ENCODE measurements around the gene DGKD.

The DGKD gene

GRCh38 chr2:233481368-233482142 is 127.3 kb downstream of the DGKD start:
- DNase-seq, result no peak

DNA sequence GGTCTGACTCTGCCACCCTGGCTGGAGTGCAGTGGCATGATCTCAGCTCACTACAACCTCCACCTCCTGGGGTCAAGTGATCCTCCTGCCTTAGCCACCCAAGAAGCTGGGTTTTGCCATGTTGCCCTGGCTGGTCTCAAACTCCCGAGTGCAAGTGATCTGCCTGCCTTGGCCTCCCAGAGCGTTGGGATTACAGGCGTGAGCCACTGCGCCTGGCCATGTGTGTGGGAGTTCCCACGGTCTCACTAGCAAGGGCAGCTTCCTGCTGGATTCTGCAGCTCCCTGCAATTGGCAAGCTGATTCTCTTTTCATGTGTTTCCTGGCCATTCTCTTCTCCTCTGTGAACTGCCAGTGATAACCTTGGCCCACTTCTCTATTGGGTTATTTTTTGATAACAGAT is 128.3 kb downstream of the DGKD start:
- DNase-seq, result no peak

GRCh38 chr2:233485726-233486125 is 131.4 kb downstream of the DGKD start:
- DNase-seq, result no peak

DNA sequence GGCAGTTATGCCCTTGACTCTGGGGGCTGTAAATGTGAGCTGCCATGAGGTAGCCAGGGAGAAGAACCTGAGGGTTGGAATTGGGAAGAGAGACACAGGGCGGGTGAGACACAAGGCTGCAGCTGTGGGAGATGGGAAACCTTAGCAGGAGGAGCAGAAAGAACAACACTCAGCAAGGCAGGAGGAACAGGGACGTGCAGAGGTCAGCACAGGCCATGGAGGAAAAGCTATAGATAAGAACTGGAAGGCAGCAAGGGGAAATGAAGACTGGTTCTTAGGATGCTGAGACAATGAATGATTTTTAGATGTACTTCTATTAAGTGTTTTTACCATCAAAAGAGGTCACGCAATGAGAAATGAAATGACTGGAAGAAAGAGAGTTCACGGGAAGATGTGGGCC is 132.1 kb downstream of the DGKD start:
- DNase-seq, result no peak

- DNase-seq, result no peak
Observed at GRCh38 chr2:233486778-233487552, 132.7 kb downstream of the DGKD start.

- DNase-seq, result no peak
Observed at GRCh38 chr2:233487748-233488345, 133.6 kb downstream of the DGKD start.

DNA sequence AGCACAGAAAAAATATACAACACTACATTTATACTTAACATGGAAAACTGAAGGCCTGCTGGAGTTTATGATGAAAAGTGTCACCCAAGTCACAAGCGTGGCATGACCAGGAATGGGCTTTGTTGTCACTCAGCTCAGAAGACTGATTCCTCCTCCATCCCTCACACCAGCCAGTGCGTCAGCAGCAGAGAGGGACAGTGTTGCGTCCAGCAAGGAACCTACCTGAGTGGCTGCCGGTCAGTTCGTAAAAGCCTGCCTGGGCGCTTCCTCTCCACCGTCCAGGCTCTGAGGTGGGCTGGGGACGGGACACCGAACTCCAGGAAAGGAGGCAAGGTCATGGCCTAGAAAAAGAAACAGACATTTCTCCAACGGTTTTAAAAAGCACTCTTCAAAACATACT is 134.8 kb downstream of the DGKD start:
- DNase-seq, result no peak

DNA sequence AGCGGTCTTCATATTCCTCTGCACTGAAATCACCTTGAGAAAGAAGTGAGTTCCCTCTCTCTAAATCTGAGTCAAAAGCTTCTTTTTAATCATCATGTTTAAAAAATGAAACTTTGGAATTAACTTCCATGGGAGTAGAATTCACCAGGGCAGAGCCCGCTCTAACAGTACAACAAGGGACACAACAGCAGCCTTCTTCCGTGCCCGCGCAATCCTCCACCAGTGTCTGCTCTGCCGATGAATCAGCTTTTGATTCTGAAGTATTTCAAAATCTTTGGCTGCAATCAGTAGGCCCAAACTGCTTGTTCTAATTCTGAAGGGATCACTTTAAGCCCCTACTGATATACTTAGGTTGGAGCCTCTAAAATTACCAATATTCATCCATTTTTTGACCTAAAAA is 135.4 kb downstream of the DGKD start:
- DNase-seq, result no peak

DNA sequence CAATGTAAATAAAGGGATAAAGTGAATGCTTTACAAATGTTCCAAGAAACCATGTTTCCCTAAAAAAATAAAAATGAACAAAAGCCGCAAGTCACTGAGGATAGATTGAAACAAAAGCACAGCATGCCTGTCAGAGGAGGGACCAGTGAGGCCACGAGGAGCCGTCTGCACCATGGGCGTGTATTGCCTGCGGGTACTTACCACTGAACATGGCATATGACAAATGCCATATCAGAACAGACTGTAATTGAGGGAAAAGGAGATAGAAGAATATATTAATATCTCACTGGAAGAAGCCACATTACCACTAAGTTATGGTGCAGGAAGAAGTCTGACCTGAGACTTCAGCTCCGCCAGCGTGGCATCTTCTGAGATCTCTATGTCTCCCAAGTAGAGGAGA is 136.5 kb downstream of the DGKD start:
- DNase-seq, result no peak

- DNase-seq, result no peak
Observed at GRCh38 chr2:233491326-233491725, 137.0 kb downstream of the DGKD start.

DNA sequence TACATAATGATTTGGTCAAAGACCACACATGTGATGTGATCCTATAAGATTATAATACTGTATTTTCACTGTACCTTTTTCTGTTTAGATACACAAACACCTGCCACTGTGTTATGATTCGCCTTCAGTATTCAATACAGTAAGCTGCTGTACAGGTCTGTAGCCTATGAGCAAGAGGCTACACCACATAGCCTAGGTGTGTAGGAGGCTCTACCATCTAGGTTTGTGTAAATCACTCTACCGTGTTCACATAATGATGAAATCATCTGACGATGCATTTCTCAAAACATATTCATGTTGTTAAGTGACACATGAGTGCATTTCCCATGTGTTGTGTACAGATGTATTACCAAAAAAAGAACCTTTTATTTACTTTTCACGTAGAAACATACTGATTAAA is 137.8 kb downstream of the DGKD start:
- DNase-seq, result no peak

- DNase-seq, result no peak
Observed at GRCh38 chr2:233492751-233493150, 138.5 kb downstream of the DGKD start.

- DNase-seq, result no peak
Observed at GRCh38 chr2:233495503-233496496, 141.5 kb downstream of the DGKD start.

- no peak for DNase-seq
Observed at GRCh38 chr2:233497692-233498091, 143.4 kb downstream of the DGKD start.

DNA sequence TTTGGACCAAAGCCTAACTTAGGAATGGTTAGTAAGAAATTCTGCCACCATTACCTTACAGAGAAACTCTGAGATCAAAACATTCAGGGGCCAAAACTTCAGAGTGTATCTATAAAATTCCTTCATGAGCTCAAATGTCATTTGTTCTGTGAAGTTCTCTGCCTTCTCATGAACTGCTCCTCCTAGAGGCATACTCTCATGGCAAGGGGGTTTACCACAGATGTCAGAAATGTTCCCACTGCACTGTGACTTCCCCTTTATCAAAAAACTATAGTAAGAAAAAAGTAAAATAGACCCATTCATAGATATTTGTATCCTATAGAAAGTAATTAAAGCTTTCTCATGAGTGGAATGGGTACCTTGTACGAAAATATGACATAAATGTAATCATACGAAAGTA is 143.8 kb downstream of the DGKD start:
- no peak for DNase-seq

DNA sequence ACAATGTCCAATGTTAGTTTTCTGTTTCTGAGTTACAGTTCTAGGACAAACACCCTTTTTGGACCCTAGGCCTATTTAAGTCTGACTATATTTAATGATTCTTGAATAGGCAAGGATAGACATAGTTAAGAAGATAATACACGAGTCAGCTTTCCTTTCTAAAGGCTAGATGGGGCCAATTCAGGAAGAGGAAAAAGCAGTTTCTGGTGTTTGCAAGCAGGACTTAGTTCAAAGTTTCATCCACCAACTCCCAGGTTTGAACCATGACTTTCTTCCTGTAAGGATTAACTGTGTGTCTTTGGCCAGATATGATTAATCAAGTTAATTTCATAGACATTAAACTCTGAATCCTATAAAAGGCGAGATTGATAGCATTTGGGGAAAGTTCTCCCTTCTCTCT is 145.6 kb downstream of the DGKD start:
- no peak for DNase-seq

- no peak for DNase-seq
Observed at GRCh38 chr2:233501198-233502076, 147.1 kb downstream of the DGKD start.

DNA sequence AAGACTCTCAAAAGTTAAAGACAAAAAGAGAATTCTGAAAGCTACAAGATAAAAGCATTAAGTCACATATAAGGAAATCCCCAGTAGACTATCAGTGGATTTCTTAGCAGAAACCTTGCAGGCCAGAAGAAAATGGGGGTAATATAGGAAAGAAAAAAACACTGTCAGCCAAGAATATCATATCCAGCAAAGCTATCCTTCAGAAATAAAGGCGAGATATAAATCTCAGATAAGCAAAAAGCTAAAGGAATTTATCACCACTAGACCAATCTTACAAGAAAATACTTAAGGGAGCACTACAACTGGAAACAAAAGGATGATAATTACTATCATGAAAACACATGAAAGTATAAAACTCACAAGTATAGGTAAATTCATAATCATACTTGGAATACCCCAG is 149.2 kb downstream of the DGKD start:
- no peak for DNase-seq

DNA sequence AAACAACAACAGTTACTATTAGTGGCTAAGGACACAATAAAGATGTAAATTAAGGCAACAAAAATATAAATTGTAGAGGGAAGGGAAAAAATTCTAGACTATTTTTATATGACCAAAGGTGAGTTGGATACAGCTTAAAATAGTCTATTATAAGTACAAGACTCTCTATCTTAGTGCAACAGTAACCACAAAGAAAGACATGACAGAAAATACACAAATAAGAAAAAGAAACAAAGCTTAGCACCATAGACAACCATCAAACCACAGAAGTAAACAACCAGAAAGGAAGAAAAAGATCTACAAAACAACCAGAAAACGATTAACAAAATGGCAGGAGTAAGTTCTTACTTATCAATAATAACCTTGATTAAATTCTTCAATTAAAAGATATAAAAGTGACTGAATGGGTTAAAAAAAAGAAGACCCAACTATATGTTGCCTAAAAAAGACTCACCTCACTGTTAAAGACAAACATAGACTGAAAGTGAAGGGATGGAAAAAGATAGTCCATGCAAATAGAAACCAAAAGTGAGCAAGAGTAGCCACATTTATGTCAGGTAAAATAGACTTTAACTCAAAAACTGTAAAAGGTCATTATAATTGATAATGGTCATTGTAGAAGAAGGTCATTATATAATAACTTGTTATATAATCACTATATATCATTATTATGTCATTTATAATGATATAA is 149.8 kb downstream of the DGKD start:
- DNase-seq, result no peak

DNA sequence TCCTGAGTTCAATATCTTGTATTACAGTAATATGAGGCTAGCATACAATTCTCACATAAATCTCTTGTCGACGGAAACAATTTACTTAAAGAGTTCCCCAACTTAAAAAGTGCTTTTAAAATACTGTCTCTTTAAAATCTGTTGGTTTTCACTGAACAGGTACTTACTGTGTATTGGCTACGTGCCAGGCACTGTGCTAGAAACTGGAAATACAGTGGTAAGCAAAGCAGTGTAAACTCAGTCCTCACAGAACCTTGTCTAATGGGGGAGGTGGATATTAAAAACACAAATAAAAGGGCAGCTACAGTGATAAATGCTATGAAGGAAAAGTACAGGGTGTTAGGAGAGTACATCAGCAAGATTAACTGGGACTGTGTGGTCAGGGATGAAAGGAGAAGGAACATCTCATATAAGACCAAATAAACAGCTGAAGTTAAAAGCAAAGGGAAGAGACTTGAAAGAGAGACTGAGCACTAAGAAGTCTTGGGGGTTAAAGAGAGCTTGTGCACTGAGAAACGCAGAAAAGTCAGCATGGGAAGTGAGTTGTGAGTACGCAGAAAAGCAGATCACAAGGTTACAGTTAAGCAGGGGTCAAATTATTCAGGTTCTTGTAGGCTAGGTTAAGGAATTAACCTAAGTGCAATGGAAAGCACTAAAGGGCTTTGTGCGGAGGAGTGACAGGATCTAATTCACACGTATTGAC is 159.8 kb downstream of the DGKD start:
- no peak for DNase-seq
